Testis (tissue), 5 donors: ENCODE measurements around the gene MAP2K3. TPM values are rescaled to one million over a fixed set of nuclear protein-coding genes. Genes with fewer than 3 reads are reported as not detected.
A peak's percentile ranks its signal among the peaks of the same experiment; 100 is the strongest.

Experiments used
- DNase-seq: peaks from one replicate; pipeline ENCODE4 v3.0.0-alpha.2; 2019
- H3K27ac ChIP-seq, 2 donors: fragments of 200-600 bp; sonication (generic); one replicate each; pipeline ENCODE4 v1.5.1; 2019
- H3K27me3 ChIP-seq: fragments of 200-600 bp; sonication (generic); one replicate; pipeline ENCODE4 v1.5.1; 2019
- H3K36me3 ChIP-seq: fragments of 200-600 bp; sonication (generic); one replicate; pipeline ENCODE4 v1.5.1; 2017; ENCODE audit warnings: low read depth; ENCODE audit errors: missing control alignments
- H3K4me1 ChIP-seq: fragments of 200-600 bp; sonication (generic); one replicate; pipeline ENCODE4 v1.5.1; 2019
- H3K4me3 ChIP-seq, 2 donors: fragments of 200-600 bp; sonication (generic); one replicate each; pipeline ENCODE4 v1.5.1; 2017 to 2019
- H3K9me3 ChIP-seq: fragments of 200-600 bp; sonication (generic); one replicate; pipeline ENCODE4 v1.5.1; 2017
- CTCF ChIP-seq, 3 experiments: fragments of 450-650 bp in 2 of 3; fragments of 200-600 bp in 1 of 3; sonication (generic) in 1 of 3; IDR thresholded peaks; one replicate each; pipeline ENCODE4 v1.5.1; 2016 to 2019; ENCODE audit warnings: antibody characterized with exemption in 3 of 3, mild to moderate bottlenecking in 2 of 3, moderate library complexity in 1 of 3
- POLR2A ChIP-seq: fragments of 450-650 bp; IDR thresholded peaks from one replicate; pipeline ENCODE4 v1.6.1; 2017; ENCODE audit warnings: antibody characterized with exemption, mild to moderate bottlenecking, moderate library complexity
- WGBS, 2 donors: methylation state at CpG; one replicate each; pipeline ENCODE4 v1.1.5; 2018; 5-methylcytosine and 5-hydroxymethylcytosine counted together
- intact Hi-C: fragments of 100-400 bp; cut with DNase I; formaldehyde crosslinking; loops from one replicate; pipeline ENCODE4 v1.15.1; 2023; ENCODE audit warnings: low total_unique reads
- long read RNA-seq, 2 donors: transcript quantifications; one replicate each; lab custom pipeline, GENCODE V29; 2026
- polyA plus RNA-seq: library from polyadenylated mRNA; stranded (reverse); fragments of 350-450 nt; fragmentation: Illumina TruSeq; extraction: RNeasy Lipid Tissue Mini Kit (QIAGEN cat#74804); gene quantifications from one replicate; pipeline ENCODE4 v1.2.3, GENCODE V29; 2014; ENCODE audit warnings: low read depth, low replicate concordance; ENCODE audit not compliant: insufficient read depth
- total RNA-seq, 2 donors: library from RNA; depleted of rRNA; stranded (reverse); fragments of >200 nt; gene quantifications; one replicate each; pipeline ENCODE4 v1.2.3, GENCODE V29; 2016

Gene MAP2K3
- total RNA-seq (10 to 100 TPM; 13.5 to 17.5 TPM), polyA plus RNA-seq (15.4 TPM)
- long read RNA-seq, donor 1, transcript MAP2K3-202 (12 exons, 2,303 nt), result major isoform, 8 of 9 reads
- long read RNA-seq, donor 1, partial matches to known transcripts, result 0 of 9 reads
- long read RNA-seq, donor 1, other reads (novel, unspliced or antisense), result 0 of 9 reads
- long read RNA-seq, donor 2, transcript MAP2K3-202 (12 exons, 2,303 nt), result major isoform, 6 of 7 reads
- long read RNA-seq, donor 2, partial matches to known transcripts, result 0 of 7 reads
- long read RNA-seq, donor 2, other reads (novel, unspliced or antisense), result 0 of 7 reads

- no peak for TF ChIP-seq CTCF (IDR thresholded peaks at IDR 0.05)
- TF ChIP-seq POLR2A, result peak; percentile 80
- Histone ChIP-seq H3K4me1 (peaks cover 40% of the 10 kb centered on the region), H3K9me3 (no peaks in the 10 kb centered on the region), H3K36me3 (no peaks in the 10 kb centered on the region), H3K4me3 (peak within 1 kb of the TSS; percentile 80 to 88), H3K27me3 (no peaks in the 10 kb centered on the region), H3K27ac (peak within 1 kb of the TSS; percentile 79 to 89)
- intact Hi-C loops, result loop anchor here (10.0 kb wide), 2 partner anchors 160 to 230 kb away; partner anchors contain the start of gene DHRS7B
- 1 to 3% methylated on average over 15 to 79 of the region's 88 CpGs for WGBS, 2 donors
- DNase-seq, result peak; percentile 100
These were observed at the start of gene MAP2K3 for GRCh38 chr17:21284319-21285163. Gene MAP2K3 (plus strand): TSS chr17:21284711. CDS start chr17:21284921, 210 bp downstream.

- TF ChIP-seq CTCF (IDR thresholded peaks at IDR 0.05), result no peak
- TF ChIP-seq POLR2A, result no peak
These were observed 48.6 kb upstream of the MAP2K3 start for GRCh38 chr17:21235921-21236320.

GRCh38 chr17:21239680-21240368, 44.7 kb upstream of the MAP2K3 start:
- Histone ChIP-seq H3K27me3 (no peaks in the 10 kb centered on the region), H3K27ac (no peak overlapping the region), H3K4me3 (no peak overlapping the region), H3K9me3 (no peaks in the 10 kb centered on the region), H3K4me1 (no peaks in the 10 kb centered on the region), H3K36me3 (no peaks in the 10 kb centered on the region)
- TF ChIP-seq CTCF (IDR thresholded peaks at IDR 0.05), result peak in 2 of 3 experiments; percentile 36 to 40
- TF ChIP-seq POLR2A, result no peak
- WGBS, 2 donors, result 82 to 84% methylated on average over 5 to 12 of the region's 12 CpGs
- intact Hi-C loops, result no loop called here
- no peak for DNase-seq

More at GRCh38 chr17:21235921-21236320, 48.6 kb upstream of the MAP2K3 start:
- DNase-seq, result no peak
- no peak overlapping the region for H3K4me3 ChIP-seq
- H3K27ac ChIP-seq, result no peak overlapping the region
- no peaks in the 10 kb centered on the region for H3K36me3 ChIP-seq
- H3K4me1 ChIP-seq, result no peaks in the 10 kb centered on the region
- H3K9me3 ChIP-seq, result no peaks in the 10 kb centered on the region
- 76 to 82% methylated on average over 1 of the region's 1 CpG for WGBS, 2 donors
- intact Hi-C loops, result no loop called here
- H3K27me3 ChIP-seq, result no peaks in the 10 kb centered on the region

GRCh38 chr17:21240369-21241055, 44.0 kb upstream of the MAP2K3 start:
- TF ChIP-seq POLR2A (no peak), CTCF (IDR thresholded peaks at IDR 0.05) (no peak)
- Histone ChIP-seq H3K36me3 (no peaks in the 10 kb centered on the region), H3K9me3 (no peaks in the 10 kb centered on the region), H3K4me1 (no peaks in the 10 kb centered on the region), H3K4me3 (no peak overlapping the region), H3K27ac (no peak overlapping the region), H3K27me3 (no peaks in the 10 kb centered on the region)
- 79 to 88% methylated on average over 10 to 24 of the region's 25 CpGs for whole genome bisulfite sequencing, 2 donors
- intact Hi-C loops, result no loop called here
- no peak for DNase-seq
